MCF 10A (cell line): ENCODE measurements around the gene TPK1. TPM values are rescaled to one million over a fixed set of nuclear protein-coding genes. Genes with fewer than 3 reads are reported as not detected.

Experiments
- BruUV-seq: library from RNA; stranded (reverse); fragments of 400-500 nt; replicated peaks from 2 replicates; lab custom pipeline; 2021; lab: Mats Ljungman, UMichigan
- CTCF ChIA-PET: fragments of 300-600 bp; sonication (Branson Sonifier 250); formaldehyde crosslinking; extraction: SDS; loops from one replicate; lab custom pipeline; 2021; ENCODE audit warnings: antibody characterized with exemption, inconsistent platforms; lab: Yijun Ruan, JAX
- POLR2A ChIA-PET: fragments of 300-600, 350-650 bp; sonication (Branson Sonifier 250); formaldehyde crosslinking; extraction: SDS; loops from one replicate; lab custom pipeline; 2020; ENCODE audit warnings: antibody characterized with exemption, inconsistent platforms; lab: Yijun Ruan, JAX
- DNase-seq: peaks from one replicate; pipeline ENCODE4 v3.0.0-alpha.2; 2018; ENCODE audit not compliant: unreplicated experiment
- H3K27ac Mint-ChIP-seq: one replicate; pipeline ENCODE4 v1.8.0; 2022; ENCODE audit warnings: mild to moderate bottlenecking, low read depth, mixed read lengths; ENCODE audit not compliant: unreplicated experiment
- H3K27me3 Mint-ChIP-seq: one replicate; pipeline ENCODE4 v1.8.0; 2022; ENCODE audit warnings: mixed read lengths; ENCODE audit not compliant: insufficient read depth, unreplicated experiment
- H3K36me3 Mint-ChIP-seq: one replicate; pipeline ENCODE4 v1.8.0; 2022; ENCODE audit warnings: mild to moderate bottlenecking, moderate library complexity, mixed read lengths; ENCODE audit not compliant: insufficient read depth, unreplicated experiment
- H3K4me1 Mint-ChIP-seq: one replicate; pipeline ENCODE4 v1.8.0; 2022; ENCODE audit warnings: mixed read lengths; ENCODE audit not compliant: insufficient read depth, unreplicated experiment
- H3K4me3 Mint-ChIP-seq: one replicate; pipeline ENCODE4 v1.8.0; 2022; ENCODE audit warnings: mild to moderate bottlenecking, moderate library complexity, mixed read lengths; ENCODE audit not compliant: unreplicated experiment
- H3K9me3 Mint-ChIP-seq: one replicate; pipeline ENCODE4 v1.8.0; 2022; ENCODE audit warnings: mixed read lengths; ENCODE audit not compliant: unreplicated experiment
- intact Hi-C: fragments of 100-400 bp; cut with micrococcal nuclease; formaldehyde crosslinking; loops from 2 replicates; pipeline ENCODE4 v1.14.1; 2022
- total RNA-seq: library from RNA; stranded (reverse); gene quantifications from 2 replicates; pipeline ENCODE4 v1.2.3, GENCODE V29; 2022
- TF ChIP-seq, protein P1 (sequence below): fragments of 200-600 bp; IDR thresholded peaks from one replicate; pipeline ENCODE4 v1.8.0; 2022; ENCODE audit warnings: antibody characterized with exemption, mild to moderate bottlenecking; ENCODE audit not compliant: unreplicated experiment

The TPK1 gene
- total RNA-seq, 1 experiment from 2014 or later: 8.8 TPM

DNA sequence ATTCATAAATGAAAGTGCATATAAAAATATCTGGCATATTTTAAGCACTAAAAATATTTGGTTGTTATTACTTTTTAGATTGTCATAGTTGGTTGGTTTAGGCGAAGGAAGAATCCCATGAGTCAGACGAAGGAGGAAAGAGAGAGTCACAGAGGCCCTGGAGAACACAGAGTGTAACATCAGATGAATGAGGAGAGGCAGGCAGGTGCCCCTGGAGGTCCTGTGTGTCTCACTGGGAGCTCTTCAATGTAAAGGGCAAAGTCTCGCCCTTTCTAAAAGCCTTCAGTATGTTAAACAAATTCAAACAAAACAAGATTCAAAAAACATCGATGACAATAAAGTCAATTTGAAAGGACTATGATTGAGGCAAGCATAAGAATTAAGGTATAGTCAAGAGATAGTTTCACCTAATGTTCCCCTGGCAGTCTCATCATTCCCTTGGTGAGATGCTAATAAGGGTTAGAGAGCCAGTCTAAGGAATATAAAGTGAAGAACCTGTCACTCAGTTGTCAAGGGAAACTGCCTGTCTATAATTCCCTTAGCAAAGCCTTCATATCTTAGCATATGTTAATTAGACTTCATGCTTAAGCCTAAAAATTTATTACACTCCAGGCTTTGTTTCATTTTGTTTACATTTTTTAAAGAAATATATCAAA, 194.3 kb downstream of the TPK1 start:
- no TSS peak for BruUV-seq
- no peak overlapping the region for H3K27ac Mint-ChIP-seq
- intact Hi-C loops: no loop called here

DNA sequence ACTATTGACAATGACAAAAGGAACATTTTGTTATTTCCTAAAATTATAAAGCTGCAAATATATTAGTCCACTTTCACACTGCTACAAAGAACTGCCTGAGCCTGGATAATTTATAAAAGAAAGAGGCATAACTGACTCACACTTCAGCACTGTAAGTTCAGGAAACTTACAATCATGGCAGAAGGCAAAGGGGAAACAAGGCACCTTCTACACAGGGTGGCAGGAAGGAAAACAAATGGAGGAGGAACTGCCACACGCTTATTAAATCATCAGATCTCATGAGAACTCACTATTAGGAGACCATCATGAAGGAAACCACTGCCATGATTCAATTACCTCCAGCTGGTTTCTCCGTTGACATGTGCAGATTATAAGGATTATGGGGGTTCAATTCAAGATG, 203.1 kb downstream of the TPK1 start:
- TF ChIP-seq, protein P1, sequence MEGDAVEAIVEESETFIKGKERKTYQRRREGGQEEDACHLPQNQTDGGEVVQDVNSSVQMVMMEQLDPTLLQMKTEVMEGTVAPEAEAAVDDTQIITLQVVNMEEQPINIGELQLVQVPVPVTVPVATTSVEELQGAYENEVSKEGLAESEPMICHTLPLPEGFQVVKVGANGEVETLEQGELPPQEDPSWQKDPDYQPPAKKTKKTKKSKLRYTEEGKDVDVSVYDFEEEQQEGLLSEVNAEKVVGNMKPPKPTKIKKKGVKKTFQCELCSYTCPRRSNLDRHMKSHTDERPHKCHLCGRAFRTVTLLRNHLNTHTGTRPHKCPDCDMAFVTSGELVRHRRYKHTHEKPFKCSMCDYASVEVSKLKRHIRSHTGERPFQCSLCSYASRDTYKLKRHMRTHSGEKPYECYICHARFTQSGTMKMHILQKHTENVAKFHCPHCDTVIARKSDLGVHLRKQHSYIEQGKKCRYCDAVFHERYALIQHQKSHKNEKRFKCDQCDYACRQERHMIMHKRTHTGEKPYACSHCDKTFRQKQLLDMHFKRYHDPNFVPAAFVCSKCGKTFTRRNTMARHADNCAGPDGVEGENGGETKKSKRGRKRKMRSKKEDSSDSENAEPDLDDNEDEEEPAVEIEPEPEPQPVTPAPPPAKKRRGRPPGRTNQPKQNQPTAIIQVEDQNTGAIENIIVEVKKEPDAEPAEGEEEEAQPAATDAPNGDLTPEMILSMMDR: no peak
- Mint-ChIP-seq H3K27ac (no peak overlapping the region), H3K4me1 (peaks cover 5% of the 10 kb centered on the region), H3K27me3 (no peaks in the 10 kb centered on the region), H3K9me3 (peaks cover 7% of the 10 kb centered on the region), H3K4me3 (no peak overlapping the region), H3K36me3 (no peaks in the 10 kb centered on the region)
- ChIA-PET CTCF (no interaction called here), POLR2A (no interaction called here)
- no TSS peak for BruUV-seq
- DNase-seq: no peak
- intact Hi-C loops: no loop called here

More for the DNA sequence above, 194.3 kb downstream of the TPK1 start:
- ChIA-PET POLR2A (no interaction called here), CTCF (interaction anchor here (0.6 kb wide), 2 partner anchors 170 to 1449 kb away, joined by 3 read pairs; no protein-coding TSS in a partner anchor)
- DNase-seq: no peak
- no peaks in the 10 kb centered on the region for H3K27me3 Mint-ChIP-seq
- H3K4me1 Mint-ChIP-seq: no peaks in the 10 kb centered on the region
- no peaks in the 10 kb centered on the region for H3K9me3 Mint-ChIP-seq
- TF ChIP-seq, protein P1: no peak
- no peak overlapping the region for H3K4me3 Mint-ChIP-seq
- H3K36me3 Mint-ChIP-seq: no peaks in the 10 kb centered on the region

DNA sequence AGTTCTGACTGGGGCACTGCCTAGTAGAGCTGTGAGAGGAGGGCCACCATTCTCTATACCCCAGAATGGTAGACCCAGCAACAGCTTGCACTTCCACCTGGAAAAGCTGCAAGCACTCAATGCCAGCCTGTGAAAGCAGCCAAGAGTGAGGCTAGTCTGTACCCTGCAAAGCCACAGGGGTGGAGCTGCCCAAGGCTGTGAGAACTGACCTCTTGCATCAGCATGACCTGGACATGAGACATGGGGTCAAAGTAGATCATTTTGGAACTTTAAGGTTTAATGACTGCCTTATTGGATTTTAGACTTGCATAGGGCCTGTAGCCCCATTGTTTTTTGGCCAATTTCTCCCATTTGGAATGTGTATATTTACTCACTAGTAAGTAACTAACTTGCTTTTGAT, 206.3 kb downstream of the TPK1 start:
- intact Hi-C loops: no loop called here
- Mint-ChIP-seq H3K36me3 (no peaks in the 10 kb centered on the region), H3K4me3 (no peak overlapping the region), H3K9me3 (peaks cover 7% of the 10 kb centered on the region), H3K27me3 (no peaks in the 10 kb centered on the region), H3K27ac (no peak overlapping the region), H3K4me1 (peaks cover 5% of the 10 kb centered on the region)
- no peak for DNase-seq
- TF ChIP-seq, protein P1: no peak
- ChIA-PET CTCF (no interaction called here), POLR2A (no interaction called here)
- BruUV-seq: no TSS peak

DNA sequence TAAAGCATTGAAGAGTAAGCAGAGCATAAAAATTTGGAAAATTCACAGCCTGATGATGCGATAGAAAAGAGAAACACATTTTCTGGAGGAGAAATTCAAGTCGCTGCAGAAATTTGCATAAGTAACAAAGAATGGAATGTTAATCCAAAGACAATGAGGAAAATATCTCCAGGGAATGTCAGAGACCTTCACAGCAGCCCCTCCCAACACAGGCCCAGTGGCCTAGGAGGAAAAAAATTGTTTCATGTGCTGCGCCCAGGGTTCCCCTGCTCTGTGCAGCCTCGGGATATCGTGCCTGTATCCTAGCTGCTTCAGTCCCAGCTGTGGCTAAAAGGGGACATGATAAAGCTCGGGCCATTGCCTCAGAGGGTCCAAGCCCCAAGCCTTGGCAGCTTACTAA, 206.8 kb downstream of the TPK1 start:
- BruUV-seq: no TSS peak
- peaks cover 5% of the 10 kb centered on the region for H3K4me1 Mint-ChIP-seq
- H3K4me3 Mint-ChIP-seq: no peak overlapping the region

More for the DNA sequence above, 206.8 kb downstream of the TPK1 start:
- H3K36me3 Mint-ChIP-seq: no peaks in the 10 kb centered on the region
- H3K27ac Mint-ChIP-seq: no peak overlapping the region
- no peaks in the 10 kb centered on the region for H3K27me3 Mint-ChIP-seq
- peaks cover 7% of the 10 kb centered on the region for H3K9me3 Mint-ChIP-seq
- DNase-seq: no peak
- CTCF ChIA-PET: no interaction called here
- intact Hi-C loops: no loop called here
- TF ChIP-seq, protein P1: no peak
- POLR2A ChIA-PET: no interaction called here
